Naive B cell (primary cell): ENCODE data around the gene GNG12. TPM values are rescaled to one million over a fixed set of nuclear protein-coding genes. Genes with fewer than 3 reads are reported as not detected.

Experiments used
- ATAC-seq, 2 donors: fragments of 150-1000 bp; cut with Tn5 transposase; 2 replicates each; pipeline ENCODE4 v1.10.0; 2021; ENCODE audit warnings: low read depth in 2 of 2, mild to moderate bottlenecking in 2 of 2, moderate library complexity in 2 of 2
- DNase-seq: peaks from one replicate; pipeline ENCODE4 v3.0.0; 2022
- H3K27ac Mint-ChIP-seq, 6 donors: one replicate each; pipeline ENCODE4 v1.8.0; 2020 to 2022; ENCODE audit warnings: mild to moderate bottlenecking in 6 of 6, mixed read lengths in 6 of 6, moderate library complexity in 5 of 6, inconsistent platforms in 2 of 6
- H3K27me3 Mint-ChIP-seq, 3 donors: one replicate each; pipeline ENCODE4 v1.8.0; 2021 to 2022; ENCODE audit warnings: mixed read lengths in 3 of 3, mild to moderate bottlenecking in 1 of 3
- H3K36me3 Mint-ChIP-seq, 2 donors: one replicate each; pipeline ENCODE4 v1.8.0; 2020 to 2022; ENCODE audit warnings: mixed read lengths in 2 of 2, inconsistent platforms in 1 of 2, mild to moderate bottlenecking in 1 of 2
- H3K4me1 Mint-ChIP-seq, 3 donors: one replicate each; pipeline ENCODE4 v1.8.0; 2020 to 2022; ENCODE audit warnings: mixed read lengths in 3 of 3, inconsistent platforms in 1 of 3, mild to moderate bottlenecking in 1 of 3, moderate library complexity in 1 of 3
- H3K4me3 Mint-ChIP-seq, 8 donors: one replicate each; pipeline ENCODE4 v1.8.0; 2020 to 2022; ENCODE audit warnings: mild to moderate bottlenecking in 8 of 8, mixed read lengths in 8 of 8, moderate library complexity in 8 of 8, inconsistent platforms in 2 of 8
- H3K9me3 Mint-ChIP-seq, 7 donors: one replicate each; pipeline ENCODE4 v1.8.0; 2020 to 2022; ENCODE audit warnings: mixed read lengths in 7 of 7, mild to moderate bottlenecking in 5 of 7, inconsistent platforms in 2 of 7, moderate library complexity in 1 of 7
- polyA plus RNA-seq, 6 donors: library from polyadenylated mRNA; unstranded; fragments of 300-500 nt; fragmentation: Illumina TruSeq; gene quantifications; one replicate each; pipeline ENCODE4 v1.2.3, GENCODE V29; 2021; ENCODE audit warnings: low read depth in 6 of 6

The GNG12 gene
- polyA plus RNA-seq, 6 donors from 2014 or later, result not detected

DNA sequence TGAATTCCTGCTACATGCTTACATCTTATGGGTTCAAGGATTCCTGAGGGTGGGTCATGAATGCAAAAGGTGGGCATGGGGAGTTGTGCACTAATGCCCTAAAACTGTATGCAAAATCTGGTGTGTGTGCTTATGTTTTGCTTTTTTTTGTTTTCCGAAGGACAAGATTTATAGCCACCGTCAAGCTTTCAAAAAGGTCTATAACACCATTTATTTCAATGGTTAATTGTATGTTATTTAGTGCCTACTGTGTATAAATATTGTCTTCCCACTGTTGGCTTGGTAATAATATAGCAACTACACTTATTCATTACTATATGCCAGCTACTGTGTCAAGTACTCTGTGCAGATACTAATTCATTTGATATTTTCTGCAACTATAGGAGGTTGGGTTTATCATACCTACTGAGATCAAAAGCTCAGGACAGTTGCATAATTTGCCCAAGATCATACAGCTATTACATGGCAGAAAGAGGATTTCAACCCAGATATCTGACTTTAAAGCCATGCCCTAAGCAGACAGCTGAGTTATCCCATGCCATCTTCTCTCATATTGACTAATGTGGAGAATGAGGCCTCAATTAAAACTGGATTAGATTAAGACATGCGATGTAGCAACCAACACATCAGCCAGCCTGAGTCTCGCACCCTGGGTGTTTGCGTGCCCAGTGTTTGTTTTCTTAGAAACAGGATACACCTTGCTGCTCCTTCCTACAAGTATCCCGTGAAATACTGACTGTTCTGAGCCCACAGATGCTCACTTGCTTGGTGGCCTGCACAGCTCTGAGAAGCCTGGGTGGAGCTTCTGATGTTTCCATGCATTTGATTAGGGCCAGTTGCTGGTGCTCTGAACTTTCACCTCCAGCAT is 113.7 kb downstream of the GNG12 start:
- H3K4me3 Mint-ChIP-seq, result no peak overlapping the region
- no peaks in the 10 kb centered on the region for H3K9me3 Mint-ChIP-seq
- no peak for ATAC-seq
- no peaks in the 10 kb centered on the region for H3K27me3 Mint-ChIP-seq
- H3K36me3 Mint-ChIP-seq, result no peaks in the 10 kb centered on the region
- no peak overlapping the region for H3K27ac Mint-ChIP-seq
- DNase-seq, result no peak
- H3K4me1 Mint-ChIP-seq, result no peaks in the 10 kb centered on the region

DNA sequence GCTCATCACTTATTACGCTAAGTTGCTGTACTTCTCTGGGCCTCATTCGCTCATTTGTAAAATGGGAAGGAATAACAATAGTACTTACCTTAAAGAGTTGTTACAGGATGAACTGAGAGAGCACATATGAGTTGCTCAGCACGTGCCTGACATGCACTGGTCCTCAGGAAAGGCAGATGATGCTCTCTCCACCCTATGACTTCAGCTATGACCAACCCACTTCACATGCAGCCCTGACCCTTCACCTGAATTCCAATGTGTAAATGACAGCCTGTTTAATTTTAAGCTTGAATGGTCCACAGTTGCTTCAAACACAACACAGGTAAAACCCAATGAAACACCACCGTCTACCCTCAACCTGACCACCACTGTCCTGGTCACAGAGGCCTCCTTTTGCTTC is 115.4 kb downstream of the GNG12 start:
- H3K36me3 Mint-ChIP-seq, result no peaks in the 10 kb centered on the region
- no peaks in the 10 kb centered on the region for H3K4me1 Mint-ChIP-seq
- ATAC-seq, result no peak
- no peak for DNase-seq
- H3K27me3 Mint-ChIP-seq, result peaks cover 0 to 5% (median 0%) of the 10 kb centered on the region in 3 donors
- H3K9me3 Mint-ChIP-seq, result no peaks in the 10 kb centered on the region
- H3K4me3 Mint-ChIP-seq, result no peak overlapping the region
- H3K27ac Mint-ChIP-seq, result no peak overlapping the region

DNA sequence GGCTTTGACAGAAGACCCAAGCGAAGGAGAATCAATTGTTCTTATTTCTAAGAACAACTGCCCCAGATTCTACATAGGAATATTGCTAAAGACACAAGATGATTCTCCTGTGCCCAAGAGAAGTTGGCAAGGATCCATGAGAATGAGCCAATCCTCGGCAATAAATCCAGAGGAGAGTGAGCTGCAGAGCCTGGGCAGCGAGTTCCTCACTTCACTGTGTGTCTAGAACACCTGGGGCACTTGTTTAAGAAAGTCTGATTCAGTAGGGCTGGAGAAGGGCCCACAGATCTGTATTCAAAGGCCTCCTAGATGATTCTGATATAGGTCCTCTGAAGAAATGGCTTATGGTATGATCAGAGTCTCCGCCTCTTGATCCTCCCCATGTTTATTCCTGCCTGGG is 116.5 kb downstream of the GNG12 start:
- no peak overlapping the region for H3K4me3 Mint-ChIP-seq
- ATAC-seq (no peak), DNase-seq (no peak)
- peaks cover 0 to 5% (median 0%) of the 10 kb centered on the region in 3 donors for H3K27me3 Mint-ChIP-seq
- H3K36me3 Mint-ChIP-seq, result no peaks in the 10 kb centered on the region
- no peak overlapping the region for H3K27ac Mint-ChIP-seq
- H3K9me3 Mint-ChIP-seq, result no peaks in the 10 kb centered on the region
- H3K4me1 Mint-ChIP-seq, result peaks cover 0 to 3% (median 0%) of the 10 kb centered on the region in 3 donors

DNA sequence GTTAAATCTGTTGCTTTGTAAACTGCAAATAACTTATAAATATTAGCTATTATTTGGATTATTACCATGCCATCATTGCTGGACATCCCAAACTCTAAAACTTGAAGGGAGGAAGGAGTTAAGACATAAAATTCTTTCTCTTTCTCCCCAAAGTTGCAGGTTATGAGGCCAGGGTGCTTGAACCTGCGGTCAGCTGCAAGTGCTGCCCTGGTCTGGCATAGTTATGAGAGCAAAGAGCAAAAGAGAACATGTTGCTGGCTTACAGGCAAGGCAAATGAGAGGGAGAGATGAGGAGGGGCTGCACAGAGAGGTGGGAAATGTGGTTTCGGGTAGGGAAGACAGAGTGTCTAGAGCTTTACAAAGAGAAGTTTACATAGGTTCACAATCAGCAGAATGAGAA is 117.4 kb downstream of the GNG12 start:
- H3K4me3 Mint-ChIP-seq, result no peak overlapping the region
- no peak for DNase-seq
- H3K27me3 Mint-ChIP-seq, result peaks cover 0 to 5% (median 0%) of the 10 kb centered on the region in 3 donors
- no peak for ATAC-seq
- peak overlapping the region in 1 of 6 donors; percentile 13 for H3K27ac Mint-ChIP-seq
- H3K4me1 Mint-ChIP-seq, result peaks cover 0 to 5% (median 0%) of the 10 kb centered on the region in 3 donors
- H3K9me3 Mint-ChIP-seq, result no peaks in the 10 kb centered on the region
- H3K36me3 Mint-ChIP-seq, result no peaks in the 10 kb centered on the region

GRCh38 chr1:67713057-67713846 is 120.0 kb downstream of the GNG12 start:
- no peaks in the 10 kb centered on the region for H3K9me3 Mint-ChIP-seq
- H3K27ac Mint-ChIP-seq, result peak overlapping the region in 1 of 6 donors; percentile 54
- no peak for ATAC-seq
- no peak overlapping the region for H3K4me3 Mint-ChIP-seq
- H3K36me3 Mint-ChIP-seq, result no peaks in the 10 kb centered on the region
- peaks cover 0 to 5% (median 0%) of the 10 kb centered on the region in 3 donors for H3K27me3 Mint-ChIP-seq
- peaks cover 0 to 5% (median 0%) of the 10 kb centered on the region in 3 donors for H3K4me1 Mint-ChIP-seq
- no peak for DNase-seq

DNA sequence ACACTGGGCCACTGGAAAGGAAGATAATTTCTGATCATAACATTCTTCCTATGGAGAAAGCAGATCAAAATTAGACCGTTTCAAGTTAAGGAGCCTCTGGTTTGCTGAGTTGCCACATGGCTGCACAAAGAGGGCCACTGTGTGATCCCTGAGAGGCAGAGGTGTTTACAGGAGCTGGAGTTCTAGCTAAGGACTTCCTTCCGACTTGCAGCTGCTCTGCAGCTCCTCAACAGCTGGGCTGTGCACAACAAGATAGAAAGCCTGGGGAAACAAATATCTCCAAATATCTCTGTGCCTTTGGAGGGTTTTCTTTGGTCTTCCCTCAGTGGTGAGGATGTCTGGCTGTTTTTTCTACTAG is 121.4 kb downstream of the GNG12 start:
- H3K27ac Mint-ChIP-seq, result no peak overlapping the region
- H3K9me3 Mint-ChIP-seq, result no peaks in the 10 kb centered on the region
- no peaks in the 10 kb centered on the region for H3K36me3 Mint-ChIP-seq
- ATAC-seq (no peak), DNase-seq (no peak)
- peaks cover 0 to 5% (median 0%) of the 10 kb centered on the region in 3 donors for H3K4me1 Mint-ChIP-seq
- H3K4me3 Mint-ChIP-seq, result no peak overlapping the region
- peaks cover 0 to 5% (median 0%) of the 10 kb centered on the region in 3 donors for H3K27me3 Mint-ChIP-seq

DNA sequence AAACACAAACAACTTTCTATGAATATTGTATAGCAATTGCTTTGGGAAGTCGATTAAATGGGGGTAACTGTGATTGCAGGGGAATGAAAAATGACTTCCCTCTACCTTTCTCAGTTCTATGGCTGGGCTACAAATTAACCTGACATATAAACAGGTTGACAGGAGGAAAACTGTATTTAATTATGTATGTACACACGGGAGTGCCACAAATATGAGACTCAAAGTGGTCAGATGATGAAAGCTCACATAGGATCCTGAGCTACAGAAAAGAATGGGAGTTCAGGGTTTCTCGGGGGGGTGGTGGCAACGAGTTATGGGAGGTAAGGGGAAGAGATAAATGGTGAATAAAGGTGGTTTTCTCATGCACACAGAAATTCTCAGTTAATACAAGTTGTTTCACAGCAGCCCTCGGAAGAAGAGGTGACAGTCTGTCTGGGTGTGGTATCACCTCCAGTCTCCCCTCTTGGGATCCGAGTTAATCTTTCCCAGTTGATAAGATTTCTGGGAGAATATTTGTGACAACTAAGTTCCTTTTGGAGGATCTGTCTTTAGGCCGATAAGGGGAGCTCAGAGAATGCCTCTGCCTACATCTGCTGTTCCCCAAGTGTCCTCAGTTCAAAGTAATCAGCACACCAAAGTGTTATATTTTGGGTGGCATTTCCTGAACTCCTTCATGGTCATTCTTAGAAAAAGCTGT is 122.0 kb downstream of the GNG12 start:
- Mint-ChIP-seq H3K9me3 (no peaks in the 10 kb centered on the region), H3K36me3 (no peaks in the 10 kb centered on the region), H3K4me3 (no peak overlapping the region), H3K4me1 (peaks cover 0 to 5% (median 0%) of the 10 kb centered on the region in 3 donors), H3K27me3 (peaks cover 0 to 5% (median 0%) of the 10 kb centered on the region in 3 donors), H3K27ac (peak overlapping the region in 1 of 6 donors; percentile 87)
- DNase-seq (no peak), ATAC-seq (no peak)

DNA sequence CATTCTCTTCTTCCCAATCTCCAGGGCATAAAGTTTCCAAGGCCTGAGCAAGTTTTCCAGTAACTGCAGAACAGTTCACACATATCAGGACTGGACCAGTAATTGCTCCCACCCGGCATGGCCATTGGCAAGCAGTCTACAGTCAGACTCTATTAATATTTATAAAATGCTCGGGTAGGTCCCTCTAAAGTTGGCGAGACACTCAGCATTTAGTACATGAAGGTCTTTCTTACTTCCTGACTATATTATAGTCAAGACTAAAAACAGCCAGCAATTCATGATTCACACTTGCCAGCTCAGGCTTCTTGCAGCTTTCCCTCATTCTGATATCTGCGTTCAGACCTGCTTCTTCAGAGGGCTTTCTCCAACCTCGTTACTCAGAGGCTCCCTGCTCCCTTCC is 122.8 kb downstream of the GNG12 start:
- DNase-seq, result no peak
- H3K4me1 Mint-ChIP-seq, result peaks cover 0 to 5% (median 0%) of the 10 kb centered on the region in 3 donors
- H3K4me3 Mint-ChIP-seq, result no peak overlapping the region
- H3K9me3 Mint-ChIP-seq, result no peaks in the 10 kb centered on the region
- H3K36me3 Mint-ChIP-seq, result no peaks in the 10 kb centered on the region
- ATAC-seq, result no peak
- H3K27me3 Mint-ChIP-seq, result peaks cover 0 to 5% (median 0%) of the 10 kb centered on the region in 3 donors
- H3K27ac Mint-ChIP-seq, result no peak overlapping the region

GRCh38 chr1:67708606-67709005 is 124.7 kb downstream of the GNG12 start:
- Mint-ChIP-seq H3K9me3 (no peaks in the 10 kb centered on the region), H3K27me3 (peaks cover 0 to under 1% (median 0%) of the 10 kb centered on the region in 3 donors), H3K4me3 (no peak overlapping the region), H3K4me1 (peaks cover 0 to 5% (median 0%) of the 10 kb centered on the region in 3 donors), H3K36me3 (no peaks in the 10 kb centered on the region), H3K27ac (no peak overlapping the region)
- ATAC-seq (no peak), DNase-seq (no peak)

DNA sequence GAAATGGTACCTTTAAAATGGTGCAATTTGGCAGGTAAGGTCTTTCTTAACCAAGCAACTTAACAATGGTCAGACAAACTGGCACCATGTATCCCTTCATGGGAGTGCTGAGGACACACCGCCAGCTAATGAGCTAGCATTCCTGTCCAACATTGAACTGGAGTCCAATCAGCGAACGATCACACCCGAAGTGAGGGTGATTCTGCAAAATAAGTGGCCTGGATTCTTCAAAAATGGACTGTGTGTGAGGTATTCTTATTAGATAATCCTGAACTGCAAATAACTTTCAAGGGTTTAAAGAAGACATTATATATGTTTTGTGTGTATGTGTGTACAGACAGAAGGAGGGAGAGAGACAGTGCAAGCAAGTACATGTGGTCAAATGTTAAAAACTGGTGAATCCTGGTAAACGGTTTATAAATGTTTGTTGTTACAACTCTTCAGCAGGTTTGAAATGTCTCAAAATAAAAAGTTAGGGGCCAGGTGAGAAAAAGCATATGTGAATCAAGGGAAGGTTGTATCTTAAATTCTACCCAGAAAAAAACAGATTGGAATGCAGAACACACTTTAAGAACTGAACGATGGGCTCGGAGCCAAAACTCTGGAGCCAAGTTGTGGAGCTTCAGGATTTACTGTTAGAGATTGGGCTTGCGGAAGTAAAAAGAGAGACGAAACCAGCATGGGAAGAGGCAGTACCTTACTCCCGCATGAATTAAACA is 127.4 kb downstream of the GNG12 start:
- H3K27ac Mint-ChIP-seq, result peak overlapping the region in 1 of 6 donors; percentile 36
- no peaks in the 10 kb centered on the region for H3K4me1 Mint-ChIP-seq
- no peaks in the 10 kb centered on the region for H3K9me3 Mint-ChIP-seq
- ATAC-seq (no peak), DNase-seq (no peak)
- H3K4me3 Mint-ChIP-seq, result no peak overlapping the region
- H3K36me3 Mint-ChIP-seq, result no peaks in the 10 kb centered on the region
- peaks cover 0 to 5% (median 4%) of the 10 kb centered on the region in 3 donors for H3K27me3 Mint-ChIP-seq

GRCh38 chr1:67704351-67704750 is 128.9 kb downstream of the GNG12 start:
- H3K36me3 Mint-ChIP-seq, result no peaks in the 10 kb centered on the region
- DNase-seq (no peak), ATAC-seq (no peak)
- no peaks in the 10 kb centered on the region for H3K4me1 Mint-ChIP-seq
- H3K27ac Mint-ChIP-seq, result peak overlapping the region in 1 of 6 donors; percentile 69
- H3K27me3 Mint-ChIP-seq, result peaks cover 0 to 5% (median 5%) of the 10 kb centered on the region in 3 donors
- H3K4me3 Mint-ChIP-seq, result no peak overlapping the region
- no peaks in the 10 kb centered on the region for H3K9me3 Mint-ChIP-seq

- Mint-ChIP-seq H3K27ac (peak overlapping the region in 1 of 6 donors; percentile 69), H3K9me3 (no peaks in the 10 kb centered on the region), H3K4me3 (no peak overlapping the region), H3K36me3 (no peaks in the 10 kb centered on the region), H3K4me1 (no peaks in the 10 kb centered on the region), H3K27me3 (peaks cover 0 to 5% (median 5%) of the 10 kb centered on the region in 3 donors)
- no peak for DNase-seq
- no peak for ATAC-seq
Observed at GRCh38 chr1:67701876-67702275, 131.4 kb downstream of the GNG12 start.
